ENCODE results near the gene NPAS3.

DNA sequence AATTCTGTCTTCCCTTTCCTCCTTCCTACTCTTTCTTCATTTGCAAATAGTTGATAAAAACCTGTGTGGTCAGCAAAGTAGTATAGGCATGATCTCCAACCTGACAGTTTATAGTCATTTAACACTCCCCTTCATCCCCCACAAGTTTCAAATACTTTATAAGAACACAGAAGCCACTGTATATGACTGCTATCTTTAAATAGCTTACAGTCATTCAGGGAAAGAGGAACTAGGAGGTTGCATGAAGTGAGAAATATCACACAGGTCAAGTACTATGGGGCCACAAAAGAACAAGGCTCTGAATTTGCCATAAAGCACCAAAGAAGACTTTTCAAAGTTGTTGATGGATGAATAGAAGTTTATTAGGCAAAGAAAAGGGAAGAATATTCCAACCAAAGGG is 431.3 kb downstream of the NPAS3 start:
- TF ChIP-seq, protein P1, sequence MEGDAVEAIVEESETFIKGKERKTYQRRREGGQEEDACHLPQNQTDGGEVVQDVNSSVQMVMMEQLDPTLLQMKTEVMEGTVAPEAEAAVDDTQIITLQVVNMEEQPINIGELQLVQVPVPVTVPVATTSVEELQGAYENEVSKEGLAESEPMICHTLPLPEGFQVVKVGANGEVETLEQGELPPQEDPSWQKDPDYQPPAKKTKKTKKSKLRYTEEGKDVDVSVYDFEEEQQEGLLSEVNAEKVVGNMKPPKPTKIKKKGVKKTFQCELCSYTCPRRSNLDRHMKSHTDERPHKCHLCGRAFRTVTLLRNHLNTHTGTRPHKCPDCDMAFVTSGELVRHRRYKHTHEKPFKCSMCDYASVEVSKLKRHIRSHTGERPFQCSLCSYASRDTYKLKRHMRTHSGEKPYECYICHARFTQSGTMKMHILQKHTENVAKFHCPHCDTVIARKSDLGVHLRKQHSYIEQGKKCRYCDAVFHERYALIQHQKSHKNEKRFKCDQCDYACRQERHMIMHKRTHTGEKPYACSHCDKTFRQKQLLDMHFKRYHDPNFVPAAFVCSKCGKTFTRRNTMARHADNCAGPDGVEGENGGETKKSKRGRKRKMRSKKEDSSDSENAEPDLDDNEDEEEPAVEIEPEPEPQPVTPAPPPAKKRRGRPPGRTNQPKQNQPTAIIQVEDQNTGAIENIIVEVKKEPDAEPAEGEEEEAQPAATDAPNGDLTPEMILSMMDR (IDR thresholded peaks at IDR 0.05; ENCODE audit: low read depth, low read length) = no peak
- 0 out of 2 replicates have a peak, but pooled peaks have one; percentile 48 for TF ChIP-seq EZH2phosphoT487 (IDR thresholded peaks at IDR 0.05; ENCODE audit: low read depth)

Measured in OCI-LY3 (cell line).